H9 (cell line): Measurements from ENCODE around the gene OR2D2. TPM values are rescaled to one million over a fixed set of nuclear protein-coding genes. Genes with fewer than 3 reads are reported as not detected.
A peak's percentile ranks its signal among the peaks of the same experiment; 100 is the strongest.

Experiments used
- DNase-seq: peaks from one replicate; pipeline ENCODE4 v3.0.0-alpha.2; 2017
- H2AFZ ChIP-seq: one replicate; pipeline ENCODE4 v1.6.1; 2013; ENCODE audit warnings: mild to moderate bottlenecking, low read length, control low read depth, moderate library complexity
- H2AK5ac ChIP-seq: 2 replicates; pipeline ENCODE4 v1.6.1; 2013; ENCODE audit warnings: low read length, control low read depth, mixed read lengths; ENCODE audit not compliant: insufficient read length
- H2BK120ac ChIP-seq: one replicate; pipeline ENCODE4 v1.6.1; 2013; ENCODE audit warnings: low read depth, mild to moderate bottlenecking, low read length, control low read depth, inconsistent platforms; ENCODE audit not compliant: poor library complexity, severe bottlenecking
- H2BK12ac ChIP-seq: 2 replicates; pipeline ENCODE4 v1.6.1; 2013; ENCODE audit warnings: low read length, control low read depth, mixed read lengths, low read depth; ENCODE audit not compliant: insufficient read length
- H2BK15ac ChIP-seq: 2 replicates; pipeline ENCODE4 v1.6.1; 2013; ENCODE audit warnings: low read depth, low read length, control low read depth
- H2BK20ac ChIP-seq: one replicate; pipeline ENCODE4 v1.6.1; 2013; ENCODE audit warnings: low read depth, mild to moderate bottlenecking, low read length, control low read depth, inconsistent platforms; ENCODE audit not compliant: poor library complexity, severe bottlenecking
- H2BK5ac ChIP-seq: 2 replicates; pipeline ENCODE4 v1.6.1; 2013; ENCODE audit warnings: low read length, control low read depth, mixed read lengths; ENCODE audit not compliant: insufficient read length
- H3K14ac ChIP-seq: 2 replicates; pipeline ENCODE4 v1.6.1; 2013; ENCODE audit warnings: low read length, control low read depth; ENCODE audit not compliant: insufficient read depth
- H3K18ac ChIP-seq: 2 replicates; pipeline ENCODE4 v1.6.1; 2013; ENCODE audit warnings: low read depth, mild to moderate bottlenecking, mixed read lengths, low read length, control low read depth; ENCODE audit not compliant: insufficient read length
- H3K23ac ChIP-seq: 2 replicates; pipeline ENCODE4 v1.6.1; 2013; ENCODE audit warnings: low read length, control low read depth, mixed read lengths, low read depth; ENCODE audit not compliant: insufficient read length
- H3K23me2 ChIP-seq: 2 replicates; pipeline ENCODE4 v1.6.1; 2013; ENCODE audit warnings: low read depth, mild to moderate bottlenecking, mixed read lengths, low read length, control low read depth; ENCODE audit not compliant: insufficient read length, poor library complexity, severe bottlenecking
- H3K27ac ChIP-seq: 2 replicates; pipeline ENCODE4 v1.5.1; 2013; ENCODE audit warnings: low read length, control low read depth, mixed read lengths, low read depth; ENCODE audit not compliant: insufficient read length
- H3K27me3 ChIP-seq: 2 replicates; pipeline ENCODE4 v1.6.1; 2013; ENCODE audit warnings: low read length, control low read depth, inconsistent platforms; ENCODE audit not compliant: insufficient read depth
- H3K4ac ChIP-seq: 2 replicates; pipeline ENCODE4 v1.6.1; 2013; ENCODE audit warnings: low read depth, mild to moderate bottlenecking, control low read depth, inconsistent platforms, low read length, moderate library complexity
- H3K4me1 ChIP-seq: 2 replicates; pipeline ENCODE4 v1.6.1; 2013; ENCODE audit warnings: low read length, control low read depth, inconsistent platforms; ENCODE audit not compliant: insufficient read depth
- H3K4me2 ChIP-seq: 2 replicates; pipeline ENCODE4 v1.6.1; 2013; ENCODE audit warnings: low read length, control low read depth, mixed read lengths; ENCODE audit not compliant: insufficient read length, insufficient read depth
- H3K56ac ChIP-seq: 2 replicates; pipeline ENCODE4 v1.6.1; 2013; ENCODE audit warnings: low read depth, mild to moderate bottlenecking, mixed read lengths, low read length, control low read depth; ENCODE audit not compliant: insufficient read length
- H3K79me1 ChIP-seq: 2 replicates; pipeline ENCODE4 v1.6.1; 2013; ENCODE audit warnings: low read depth, mild to moderate bottlenecking, moderate library complexity, low read length, control low read depth, inconsistent platforms; ENCODE audit not compliant: insufficient read depth, poor library complexity, severe bottlenecking
- H3K79me2 ChIP-seq: 2 replicates; pipeline ENCODE4 v1.6.1; 2013; ENCODE audit warnings: low read length, control low read depth, inconsistent platforms; ENCODE audit not compliant: insufficient read depth
- H3K9ac ChIP-seq: 2 replicates; pipeline ENCODE4 v1.6.1; 2013; ENCODE audit warnings: low read length, control low read depth, mixed read lengths; ENCODE audit not compliant: insufficient read length; ENCODE audit errors: extremely low read depth
- H3K9me3 ChIP-seq: one replicate; pipeline ENCODE4 v1.6.1; 2013; ENCODE audit warnings: low read depth, low read length, inconsistent platforms; ENCODE audit not compliant: control insufficient read depth
- H3T11ph ChIP-seq: one replicate; pipeline ENCODE4 v1.6.1; 2013; ENCODE audit warnings: mild to moderate bottlenecking, low read length, control low read depth, inconsistent platforms
- H4K20me1 ChIP-seq: one replicate; pipeline ENCODE4 v1.6.1; 2013; ENCODE audit not compliant: control insufficient read depth, insufficient read length, insufficient read depth
- H4K5ac ChIP-seq: 2 replicates; pipeline ENCODE4 v1.6.1; 2013; ENCODE audit warnings: low read depth, mild to moderate bottlenecking, mixed read lengths, low read length, control low read depth; ENCODE audit not compliant: insufficient read length
- H4K8ac ChIP-seq: replicated peaks from 2 replicates; pipeline ENCODE4 v1.6.1; 2013; ENCODE audit warnings: low read length, control low read depth, mixed read lengths, low read depth; ENCODE audit not compliant: insufficient read length
- H4K91ac ChIP-seq: 2 replicates; pipeline ENCODE4 v1.6.1; 2013; ENCODE audit warnings: low read depth, mild to moderate bottlenecking, moderate library complexity, mixed read lengths, low read length, control low read depth; ENCODE audit not compliant: insufficient read length
- H3K27ac Mint-ChIP-seq, 3 experiments: 2 replicates in 2 of 3; 3 replicates in 1 of 3; pipeline ENCODE4 v1.8.0; 2020 to 2021; ENCODE audit warnings: mixed read lengths in 3 of 3, mild to moderate bottlenecking in 1 of 3, moderate library complexity in 1 of 3
- H3K27me3 Mint-ChIP-seq: 2 replicates; pipeline ENCODE4 v1.8.0; 2021; ENCODE audit warnings: low read depth, mild to moderate bottlenecking, moderate library complexity, mixed read lengths
- H3K36me3 Mint-ChIP-seq, 3 experiments: 2 replicates in 2 of 3; 3 replicates in 1 of 3; pipeline ENCODE4 v1.8.0; 2020 to 2021; ENCODE audit warnings: low read depth in 3 of 3, mixed read lengths in 3 of 3; ENCODE audit not compliant: insufficient read depth in 1 of 3
- H3K4me1 Mint-ChIP-seq, 2 experiments: 2 replicates each; pipeline ENCODE4 v1.8.0; 2020; ENCODE audit warnings: mixed read lengths in 2 of 2
- H3K4me3 Mint-ChIP-seq, 2 experiments: 2 replicates in 1 of 2; 3 replicates in 1 of 2; pipeline ENCODE4 v1.8.0; 2020 to 2021; ENCODE audit warnings: mild to moderate bottlenecking in 2 of 2, mixed read lengths in 2 of 2, moderate library complexity in 1 of 2
- H3K9me3 Mint-ChIP-seq, 2 experiments: 2 replicates in 1 of 2; 3 replicates in 1 of 2; pipeline ENCODE4 v1.8.0; 2020; ENCODE audit warnings: mild to moderate bottlenecking in 2 of 2, mixed read lengths in 2 of 2, moderate library complexity in 1 of 2
- CTCF ChIP-seq: fragments of 200-600 bp; sonication (generic); conservative IDR thresholded peaks from 3 replicates; pipeline ENCODE4 v1.8.0; 2021; ENCODE audit warnings: antibody characterized with exemption, mild to moderate bottlenecking
- WGBS: extraction: QIAGEN DNeasy Blood & Tissue Kit; methylation state at CpG from one replicate; pipeline ENCODE4 v1.1.7; 2013; ENCODE audit warnings: missing lambda C conversion rate, low lambda C conversion rate, mixed read lengths; ENCODE audit not compliant: insufficient read length; ENCODE audit errors: extremely low coverage; 5-methylcytosine and 5-hydroxymethylcytosine counted together
- total RNA-seq: library from RNA; stranded (reverse); gene quantifications from 2 replicates; pipeline ENCODE4 v1.2.1, GENCODE V29; 2021

The OR2D2 gene
- total RNA-seq, 1 experiment from 2014 or later, result 0.26 TPM

- H3K27ac Mint-ChIP-seq, result peak overlapping the region in 2 of 3 experiments; percentile 80 to 98; a peak in 6 of 7 replicates
- Histone ChIP-seq H2BK20ac (no peak overlapping the region), H3K18ac (no peak overlapping the region), H3K79me2 (no peaks in the 10 kb centered on the region), H3K4me1 (no peaks in the 10 kb centered on the region), H4K91ac (no peak overlapping the region), H3K56ac (no peak overlapping the region), H3K23me2 (no peaks in the 10 kb centered on the region), H2BK120ac (no peak overlapping the region), H2BK5ac (no peak overlapping the region), H4K20me1 (no peaks in the 10 kb centered on the region), H4K5ac (no peak overlapping the region), H3K79me1 (no peaks in the 10 kb centered on the region), H4K8ac (no peak overlapping the region), H2AFZ (no peak overlapping the region), H3K9me3 (no peaks in the 10 kb centered on the region), H2BK15ac (no peak overlapping the region), H3K9ac (no peak overlapping the region), H3K27me3 (no peaks in the 10 kb centered on the region), H3K4ac (no peak overlapping the region), H3K14ac (no peak overlapping the region), H2BK12ac (no peak overlapping the region), H3K4me2 (no peak overlapping the region), H3K23ac (no peak overlapping the region), H2AK5ac (no peak overlapping the region), H3K27ac (no peak overlapping the region), H3T11ph (no peak overlapping the region)
- peaks cover 10 to 22% of the 10 kb centered on the region in 2 experiments for H3K9me3 Mint-ChIP-seq
- WGBS, result no CpG with 5 or more reads among the region's 2 CpGs
- peaks cover 23 to 24% of the 10 kb centered on the region in 2 experiments for H3K4me1 Mint-ChIP-seq
- peaks cover 3 to 23% (median 14%) of the 10 kb centered on the region in 3 experiments; a peak in 5 of 7 replicates for H3K36me3 Mint-ChIP-seq
- H3K4me3 Mint-ChIP-seq, result no peak overlapping the region
- TF ChIP-seq CTCF, result no peak
- peaks cover 2% of the 10 kb centered on the region for H3K27me3 Mint-ChIP-seq
- no peak for DNase-seq
Observed at GRCh38 chr11:6843670-6844069, 48.6 kb downstream of the OR2D2 start.
